CD4-positive, alpha-beta T cell treated with Interleukin-17A for 4 hours (primary cell): ENCODE data around the gene TRPV5.

ENCODE experiments used
- DNase-seq: peaks from one replicate; pipeline ENCODE4 v3.0.0-alpha.2; 2020; ENCODE audit warnings: mixed read lengths

The TRPV5 gene

DNA sequence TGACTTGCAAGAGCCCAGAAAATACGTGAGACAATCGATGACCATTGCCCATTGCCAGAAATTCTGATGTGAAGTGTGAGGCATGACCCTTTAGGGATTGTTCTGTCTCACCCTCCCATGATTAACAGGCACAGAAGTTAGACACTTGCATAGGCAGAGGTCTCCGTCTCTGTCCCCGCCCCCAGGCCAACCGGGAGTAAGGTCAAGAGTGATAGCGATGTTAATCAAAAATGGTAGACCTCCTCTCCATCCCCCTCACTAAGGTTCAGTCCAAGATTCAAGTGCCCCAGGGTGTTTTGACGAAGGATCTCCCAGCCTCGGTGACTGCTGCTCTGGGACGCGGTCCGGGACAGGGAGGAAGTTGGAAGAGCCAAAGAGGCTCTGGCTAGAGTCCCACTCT is 25.3 kb downstream of the TRPV5 start:
- DNase-seq = no peak

DNA sequence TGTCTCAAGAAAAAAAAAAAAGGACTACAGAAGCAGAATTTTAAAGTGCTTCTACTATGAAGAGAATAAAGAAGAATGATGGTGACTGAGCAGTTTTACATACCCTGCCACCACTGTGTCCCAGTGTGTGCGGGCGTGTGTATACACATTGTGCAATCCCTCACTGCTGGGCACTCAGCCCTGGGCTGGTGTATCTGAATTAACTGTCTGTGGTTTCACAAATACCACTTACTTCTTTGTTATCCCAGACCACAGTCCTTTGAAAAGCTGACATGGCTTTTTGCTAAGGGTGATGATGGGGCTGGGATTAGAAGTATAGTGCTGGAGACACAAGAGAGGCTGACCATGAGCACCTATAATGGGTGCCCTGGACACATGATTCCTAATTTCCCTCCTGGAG is 26.9 kb downstream of the TRPV5 start:
- no peak for DNase-seq

DNA sequence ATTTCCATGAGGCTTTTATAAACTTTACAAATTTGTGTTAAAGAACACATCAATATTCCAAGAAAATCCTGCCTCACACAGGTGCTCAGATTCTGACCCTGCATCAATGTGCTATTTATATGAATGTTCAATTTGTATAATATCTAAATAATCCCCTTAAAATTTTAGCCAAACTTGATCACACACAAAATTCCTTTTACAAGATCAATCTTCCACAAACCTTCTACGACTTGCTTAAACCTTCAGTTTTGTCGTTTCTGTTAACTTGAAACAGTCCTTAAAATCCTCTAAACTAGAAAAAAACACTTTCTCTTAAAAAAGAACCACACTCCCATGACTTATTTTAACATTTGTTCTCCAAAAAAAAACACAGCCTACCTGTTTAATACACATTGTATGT is 27.8 kb downstream of the TRPV5 start:
- no peak for DNase-seq

DNA sequence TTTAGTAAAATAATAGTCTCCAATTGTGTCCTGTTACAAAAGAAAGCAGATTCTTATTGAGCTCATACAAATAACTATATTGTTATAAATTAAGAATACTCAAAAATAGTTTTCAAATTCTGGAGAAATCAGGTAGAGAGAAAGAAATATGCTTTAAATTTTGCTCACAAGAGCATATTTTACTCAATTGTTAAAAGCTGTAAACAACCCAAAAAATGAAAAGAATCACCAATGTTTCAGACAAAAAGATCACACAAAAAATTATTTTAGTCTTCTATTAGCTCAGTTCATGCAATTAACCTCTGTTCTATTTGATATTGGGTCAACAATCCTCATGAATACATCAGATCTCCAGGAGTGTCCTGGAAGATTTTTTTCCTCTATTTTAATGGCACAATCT is 29.4 kb downstream of the TRPV5 start:
- DNase-seq = no peak

DNA sequence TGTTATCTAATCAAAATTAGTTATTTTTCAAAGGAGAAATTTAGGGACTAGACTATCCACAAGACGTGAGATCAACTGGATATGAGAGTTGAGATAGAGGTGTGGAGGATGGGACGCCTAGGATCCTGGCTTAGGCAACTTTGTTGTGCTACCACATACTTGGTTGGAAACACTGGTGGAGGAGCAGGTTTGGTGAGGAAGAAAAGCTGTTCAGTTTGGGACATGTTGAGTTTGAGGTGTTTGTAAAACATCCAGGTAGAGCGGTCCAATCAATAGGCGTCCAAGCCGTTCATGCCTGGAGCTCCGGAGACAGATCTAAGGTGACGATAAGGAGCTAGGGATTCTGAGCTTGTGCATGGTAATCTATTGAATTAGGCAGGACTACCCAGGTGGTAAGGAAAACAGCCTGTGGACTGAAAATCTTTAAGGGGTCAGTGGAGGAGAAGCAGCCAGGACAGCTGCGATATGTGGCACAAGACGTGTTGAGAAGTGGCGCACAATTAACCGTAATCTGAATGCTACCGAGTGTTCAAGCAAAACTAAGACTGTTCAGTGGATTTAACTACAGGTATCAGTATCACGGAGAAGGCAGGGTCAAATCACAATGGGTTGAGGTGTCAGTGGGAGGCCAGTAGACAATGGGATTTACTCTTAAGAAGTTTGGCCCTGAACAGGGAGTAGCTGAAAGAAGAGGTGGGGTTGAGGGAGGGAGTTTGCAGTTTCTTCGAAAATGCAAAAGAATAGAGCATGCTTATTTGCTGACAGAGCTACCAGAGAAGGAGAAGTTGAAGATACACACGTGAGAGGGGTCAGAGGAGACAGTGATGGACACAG is 31.9 kb downstream of the TRPV5 start:
- DNase-seq = no peak

DNA sequence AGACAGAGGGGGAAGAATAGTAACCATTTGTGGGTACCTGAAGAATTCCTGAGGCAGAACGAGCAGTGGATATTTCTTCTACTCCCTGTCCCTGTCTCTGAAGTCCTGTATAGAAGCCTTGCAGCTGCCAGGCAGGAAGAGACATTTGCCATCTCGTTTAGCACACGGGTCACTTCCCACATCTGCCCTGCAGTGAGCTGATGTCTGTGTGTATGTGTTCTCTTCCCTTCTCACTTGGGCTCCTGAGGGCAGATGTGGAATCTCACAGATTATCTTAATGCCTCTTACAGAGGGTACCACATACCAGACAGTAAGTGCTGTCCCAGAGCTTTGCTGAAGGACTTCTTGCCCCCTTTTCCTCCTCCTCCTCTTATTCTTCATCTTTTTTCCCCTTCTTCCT is 33.9 kb downstream of the TRPV5 start:
- no peak for DNase-seq

DNA sequence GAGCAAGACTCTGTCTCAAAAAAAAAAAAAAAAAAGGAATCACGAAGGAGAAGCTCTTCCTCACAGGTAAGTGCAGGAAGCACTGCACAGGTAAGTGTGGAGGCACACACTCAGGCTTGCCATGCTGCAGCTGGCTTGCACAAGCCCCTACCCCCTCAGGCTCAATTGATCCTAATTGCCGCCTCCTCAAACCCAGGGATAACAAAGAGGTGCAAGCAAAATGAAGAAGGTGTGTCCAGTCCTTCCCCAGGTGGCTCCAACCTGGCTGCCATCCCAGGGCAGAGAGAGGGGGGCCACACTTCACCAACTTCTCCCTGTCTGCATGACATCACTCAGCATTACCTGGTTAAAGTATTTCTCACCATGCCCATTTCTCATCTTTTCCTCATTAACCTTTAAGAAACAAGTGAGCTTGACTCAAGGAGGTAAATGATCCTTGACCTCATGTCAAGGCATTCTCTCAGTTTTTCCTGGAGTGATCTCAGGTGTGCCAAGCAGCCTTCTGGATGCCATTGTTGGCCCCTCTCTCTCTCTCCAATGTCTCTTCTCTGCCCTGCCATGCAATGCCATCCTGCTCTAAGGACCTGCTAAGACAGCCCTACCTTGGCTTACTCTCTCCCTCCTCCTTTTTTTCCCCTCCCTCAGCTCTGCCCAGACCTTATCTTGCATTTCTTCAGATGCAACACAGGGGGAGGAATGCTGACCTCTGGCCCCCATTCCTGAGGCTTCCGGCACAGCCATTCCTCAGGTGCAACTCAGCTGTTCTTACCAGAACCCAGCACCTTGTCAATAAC is 35.0 kb downstream of the TRPV5 start:
- no peak for DNase-seq

DNA sequence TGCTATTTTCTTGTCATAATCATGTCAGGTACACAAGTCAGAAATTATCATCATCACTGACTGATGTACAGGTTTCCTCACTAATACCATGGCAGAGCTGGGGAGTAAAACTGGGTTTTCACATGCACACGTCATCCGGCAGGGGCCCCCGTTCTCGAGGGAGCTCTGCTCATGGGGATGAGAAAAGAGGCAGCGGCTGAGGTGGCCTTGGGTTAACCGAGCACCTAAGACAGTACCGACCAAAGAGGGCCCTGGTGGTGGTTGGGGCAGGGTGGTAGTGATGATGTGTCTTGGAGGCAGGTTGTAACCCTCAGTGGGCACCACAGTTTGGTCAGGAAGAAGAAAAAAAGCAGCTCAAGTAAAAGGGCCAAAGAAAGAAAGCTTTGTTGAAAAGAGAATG is 35.9 kb downstream of the TRPV5 start:
- DNase-seq = no peak

DNA sequence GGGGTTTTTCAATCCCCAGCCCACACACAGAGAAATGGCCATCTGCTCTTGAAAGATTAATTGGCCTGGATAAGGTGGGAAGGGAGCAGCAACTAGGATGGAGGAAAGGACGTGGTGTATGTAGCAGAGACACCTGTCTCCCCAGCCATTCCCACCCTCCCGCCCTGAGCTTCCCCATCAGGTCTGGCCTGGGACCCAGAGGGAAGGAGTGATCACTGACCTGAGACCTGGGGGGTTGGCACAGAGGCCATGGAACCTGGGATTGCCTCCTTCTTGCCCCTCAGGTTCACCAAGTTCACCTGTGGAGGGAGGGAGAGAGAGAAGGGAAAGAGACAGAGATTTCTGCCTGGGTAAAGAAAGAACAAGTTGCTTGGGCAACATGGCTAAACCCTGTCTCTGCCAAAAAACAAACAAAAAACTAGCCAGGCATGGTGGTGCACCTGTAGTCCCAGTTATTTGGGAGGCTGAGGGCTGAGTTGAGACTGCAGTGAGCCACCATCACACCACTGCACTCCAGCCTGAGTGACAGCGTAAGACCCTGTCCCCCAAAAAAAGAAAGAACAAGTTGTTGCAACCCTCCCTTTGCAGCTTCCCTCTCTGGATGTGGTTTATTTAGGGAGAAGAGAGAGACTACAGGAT is 36.7 kb downstream of the TRPV5 start:
- no peak for DNase-seq

DNA sequence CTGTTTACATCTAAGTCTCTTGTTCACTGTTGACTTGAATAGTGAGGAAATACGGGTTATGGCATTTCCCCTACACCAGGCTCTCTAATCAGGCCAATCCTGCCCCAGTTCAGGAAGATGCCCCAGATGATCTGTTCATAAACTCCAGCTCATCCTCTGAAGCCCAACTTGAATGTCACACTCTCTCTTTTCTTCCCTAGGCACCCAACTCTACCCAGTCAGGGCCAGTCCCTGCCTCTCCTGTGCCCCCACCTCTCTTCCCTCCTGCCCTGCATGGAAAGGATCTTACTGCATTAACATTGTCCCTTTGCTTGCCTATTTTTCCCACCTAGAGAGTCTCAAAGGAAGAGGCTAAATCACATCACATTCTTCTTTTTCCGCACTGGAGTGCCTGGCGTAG is 37.4 kb downstream of the TRPV5 start:
- no peak for DNase-seq

DNA sequence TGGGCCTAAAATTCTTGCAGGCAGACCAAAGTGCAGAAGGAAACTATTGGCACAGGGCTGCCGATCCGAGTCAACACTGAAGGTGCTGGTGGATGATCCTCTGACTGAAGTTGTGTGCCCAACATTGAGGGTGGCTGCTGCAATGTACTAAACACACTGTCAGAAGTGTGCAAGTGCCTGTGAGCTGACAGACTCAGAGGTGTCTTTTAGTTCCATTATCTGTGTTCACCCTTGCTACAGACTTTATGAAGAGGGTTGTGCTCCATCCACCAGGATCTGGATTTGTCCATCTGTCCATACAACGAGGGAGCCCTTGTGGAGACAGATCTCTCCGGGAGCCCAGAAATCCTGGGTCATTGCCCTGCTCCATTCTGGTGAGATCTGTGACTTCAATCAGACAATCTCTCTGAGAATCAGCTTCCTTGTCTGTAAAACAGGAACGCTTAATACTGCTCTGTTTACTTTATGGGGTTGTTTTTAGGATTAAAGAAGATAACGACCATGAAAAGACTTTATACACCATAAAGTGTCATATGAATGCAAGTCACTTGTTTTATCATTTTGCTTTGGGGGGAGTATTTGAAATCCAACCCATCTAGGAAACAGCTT is 38.5 kb downstream of the TRPV5 start:
- no peak for DNase-seq

DNA sequence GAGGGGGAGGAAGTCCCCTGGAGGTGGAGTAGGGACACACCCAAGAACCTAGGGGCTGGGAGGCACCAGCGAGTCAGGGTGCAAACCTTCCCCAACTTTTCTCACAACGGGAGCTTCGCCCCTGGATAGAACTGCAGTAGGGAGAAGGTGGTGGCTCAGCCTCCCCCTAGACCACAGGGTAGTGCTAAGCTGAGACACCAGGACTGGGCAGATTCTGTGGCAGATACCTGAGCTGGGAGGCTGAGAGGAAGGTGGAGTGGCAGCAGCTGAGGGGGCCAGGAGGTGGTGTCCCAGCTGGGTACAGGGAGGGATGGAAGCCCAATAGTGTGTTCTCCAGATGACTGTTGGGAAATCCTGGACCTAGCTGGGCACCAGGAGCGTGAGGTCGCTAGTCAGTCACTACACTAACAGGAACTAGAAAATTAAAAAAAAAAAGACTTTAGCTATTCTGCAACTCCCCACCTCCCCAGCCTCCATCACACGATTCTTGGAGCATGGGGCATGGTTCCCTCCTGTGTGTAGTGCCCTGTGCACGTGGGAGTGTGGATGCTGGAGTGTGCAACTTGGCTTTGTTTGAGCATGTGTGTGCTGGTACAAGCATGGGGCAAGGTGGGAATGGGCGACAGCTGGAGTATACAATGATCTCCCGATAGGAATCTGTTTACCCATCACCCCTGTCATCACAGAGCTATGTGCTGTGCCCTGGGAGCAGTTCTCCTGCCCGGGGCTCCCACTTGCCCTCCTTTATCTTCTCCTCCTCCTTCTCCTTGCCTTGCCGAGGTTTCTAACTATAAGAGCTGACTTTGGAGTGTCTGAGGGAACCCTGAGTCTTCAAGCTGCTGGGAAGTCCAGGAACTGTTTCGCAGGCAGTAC is 39.2 kb downstream of the TRPV5 start:
- no peak for DNase-seq

DNA sequence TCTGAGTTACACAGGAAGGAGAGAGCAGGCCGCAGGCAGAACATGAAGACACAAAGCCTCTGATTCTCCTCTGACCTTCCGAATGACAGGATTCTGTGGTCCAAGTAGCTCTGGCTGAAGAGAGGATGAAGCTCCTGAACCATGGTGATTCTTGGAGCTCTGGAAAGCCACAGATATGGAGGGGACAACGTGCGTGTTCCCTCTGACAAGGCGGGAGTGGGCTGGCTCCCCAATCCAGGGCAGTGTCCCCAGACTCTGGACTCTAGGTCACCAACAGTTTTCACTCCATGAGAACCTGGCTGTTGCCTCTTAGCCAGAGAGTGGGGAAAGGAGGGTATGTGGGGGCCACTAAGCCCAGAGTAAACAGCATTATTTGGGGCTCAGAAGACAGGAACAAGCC is 40.6 kb downstream of the TRPV5 start:
- DNase-seq = no peak

DNA sequence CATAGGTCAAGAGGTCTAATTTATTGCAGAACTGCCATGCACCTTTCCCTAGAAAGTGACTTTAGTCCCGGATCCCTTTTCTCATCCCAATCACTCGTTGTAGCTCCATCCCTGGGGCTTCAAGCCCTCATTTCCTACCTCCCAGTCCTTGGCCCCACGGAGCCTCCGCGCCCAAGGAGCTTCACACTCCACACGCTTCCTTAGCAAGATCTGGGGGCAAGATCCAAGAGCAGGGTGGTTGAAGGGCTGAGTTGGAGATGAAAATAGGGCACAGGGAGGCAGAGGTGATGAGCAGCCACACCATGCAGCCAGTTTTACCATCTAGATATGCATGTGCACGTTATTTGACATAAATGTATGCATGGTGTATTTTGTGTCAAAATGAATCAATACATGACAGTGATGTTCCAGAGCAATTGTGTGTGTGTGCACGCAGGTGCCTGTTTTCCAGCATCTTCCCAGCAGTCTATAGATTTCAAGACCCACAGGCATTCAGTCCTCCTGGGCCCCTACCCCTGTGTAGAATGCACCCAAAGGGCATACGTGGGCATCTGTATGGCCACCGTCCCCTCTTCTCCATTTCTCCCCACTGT is 42.0 kb downstream of the TRPV5 start:
- no peak for DNase-seq

DNA sequence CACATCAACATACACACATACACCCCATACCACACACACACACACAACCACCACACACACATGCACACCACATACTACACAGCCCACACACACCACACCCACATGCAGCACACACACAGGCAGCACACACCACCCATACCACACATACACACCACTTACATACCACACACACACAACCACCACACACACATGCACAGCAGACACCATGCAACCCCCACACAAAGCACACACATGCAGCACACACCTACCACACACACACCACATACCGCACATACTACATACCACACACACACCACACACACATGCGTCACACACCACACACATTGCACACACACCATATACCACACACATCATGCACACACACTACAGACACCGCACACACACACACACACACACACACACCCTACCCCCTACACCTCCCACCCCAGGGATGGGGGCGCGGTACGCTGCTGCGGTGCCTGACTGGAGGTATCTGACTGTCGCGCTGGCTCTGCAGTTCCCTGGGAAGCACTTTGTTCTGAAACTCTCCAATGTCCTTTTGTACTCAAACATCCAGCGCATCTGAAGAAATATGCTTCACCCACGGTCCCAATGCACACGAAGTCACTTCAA is 42.6 kb downstream of the TRPV5 start:
- DNase-seq = no peak

DNA sequence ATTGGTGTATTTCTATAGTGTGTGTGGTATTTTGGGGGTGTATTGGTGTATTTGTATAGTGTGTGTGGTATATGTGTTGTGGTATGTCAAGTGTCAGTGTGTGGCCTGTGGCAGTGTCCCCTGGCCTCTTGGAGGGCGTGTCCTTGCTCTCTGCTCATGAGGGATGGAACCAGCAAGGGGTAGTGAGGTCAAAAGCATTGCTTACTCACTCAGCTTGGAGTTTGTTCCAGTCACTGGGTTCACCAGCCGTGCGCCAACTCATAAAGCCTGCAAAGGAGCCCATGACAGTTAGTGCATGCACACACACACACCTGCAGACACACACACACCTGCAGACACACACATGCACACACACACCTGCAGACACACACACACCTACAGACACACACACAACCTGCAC is 43.7 kb downstream of the TRPV5 start:
- no peak for DNase-seq

DNA sequence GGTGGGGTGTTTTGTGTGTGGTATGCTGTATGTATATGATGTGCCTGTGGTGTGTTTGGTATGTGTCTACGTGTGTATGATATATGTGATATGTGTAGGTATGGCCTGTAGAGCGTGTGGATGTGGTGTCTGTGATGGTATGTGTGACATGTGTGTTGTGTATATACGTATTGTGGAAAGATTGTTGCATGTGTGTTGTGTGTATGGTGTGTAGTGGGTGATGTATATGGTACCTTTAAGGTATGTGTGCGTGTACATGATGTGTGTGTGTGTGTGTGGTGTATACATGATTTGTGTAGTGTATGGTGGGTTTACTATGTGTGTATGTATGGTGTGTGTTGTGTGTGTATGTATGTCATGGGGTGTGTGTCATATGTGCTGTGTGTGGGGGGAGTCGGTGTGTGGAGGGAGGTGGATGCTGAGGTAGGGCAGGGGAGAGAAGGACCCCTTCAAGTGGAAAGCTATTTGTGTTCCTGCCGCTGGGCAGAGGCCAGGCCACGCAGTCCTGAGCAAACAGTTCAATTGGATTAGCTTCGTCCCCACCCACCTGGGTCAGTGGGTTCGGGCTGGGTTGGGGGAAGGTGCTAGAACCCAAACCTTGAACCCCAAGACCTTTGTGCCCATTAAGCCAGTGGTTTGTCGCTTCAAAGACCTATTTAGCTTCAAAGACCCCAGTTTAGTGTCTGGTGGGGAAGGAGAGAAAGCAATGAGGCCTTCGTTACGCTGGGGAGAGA is 46.1 kb downstream of the TRPV5 start:
- no peak for DNase-seq

DNA sequence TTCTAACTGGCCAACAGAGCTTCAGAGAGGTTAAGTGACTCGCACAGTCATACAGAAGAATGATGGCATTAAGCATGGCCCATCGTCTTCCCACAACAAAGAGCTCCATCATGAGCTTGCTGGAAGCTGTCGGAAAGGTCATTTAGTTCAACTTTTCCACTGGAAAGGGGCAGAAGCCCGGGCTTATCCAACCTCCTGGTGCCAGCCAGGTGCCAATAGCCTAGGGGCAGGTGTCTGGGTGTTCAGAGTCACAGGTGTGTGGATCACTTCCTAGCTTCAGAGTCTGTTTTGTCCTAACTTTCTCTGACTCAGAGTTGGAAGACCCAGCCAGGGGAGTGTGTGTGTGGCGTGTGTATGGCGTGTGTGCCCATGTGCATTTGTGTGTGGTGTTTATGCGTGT is 46.7 kb downstream of the TRPV5 start:
- DNase-seq = no peak

DNA sequence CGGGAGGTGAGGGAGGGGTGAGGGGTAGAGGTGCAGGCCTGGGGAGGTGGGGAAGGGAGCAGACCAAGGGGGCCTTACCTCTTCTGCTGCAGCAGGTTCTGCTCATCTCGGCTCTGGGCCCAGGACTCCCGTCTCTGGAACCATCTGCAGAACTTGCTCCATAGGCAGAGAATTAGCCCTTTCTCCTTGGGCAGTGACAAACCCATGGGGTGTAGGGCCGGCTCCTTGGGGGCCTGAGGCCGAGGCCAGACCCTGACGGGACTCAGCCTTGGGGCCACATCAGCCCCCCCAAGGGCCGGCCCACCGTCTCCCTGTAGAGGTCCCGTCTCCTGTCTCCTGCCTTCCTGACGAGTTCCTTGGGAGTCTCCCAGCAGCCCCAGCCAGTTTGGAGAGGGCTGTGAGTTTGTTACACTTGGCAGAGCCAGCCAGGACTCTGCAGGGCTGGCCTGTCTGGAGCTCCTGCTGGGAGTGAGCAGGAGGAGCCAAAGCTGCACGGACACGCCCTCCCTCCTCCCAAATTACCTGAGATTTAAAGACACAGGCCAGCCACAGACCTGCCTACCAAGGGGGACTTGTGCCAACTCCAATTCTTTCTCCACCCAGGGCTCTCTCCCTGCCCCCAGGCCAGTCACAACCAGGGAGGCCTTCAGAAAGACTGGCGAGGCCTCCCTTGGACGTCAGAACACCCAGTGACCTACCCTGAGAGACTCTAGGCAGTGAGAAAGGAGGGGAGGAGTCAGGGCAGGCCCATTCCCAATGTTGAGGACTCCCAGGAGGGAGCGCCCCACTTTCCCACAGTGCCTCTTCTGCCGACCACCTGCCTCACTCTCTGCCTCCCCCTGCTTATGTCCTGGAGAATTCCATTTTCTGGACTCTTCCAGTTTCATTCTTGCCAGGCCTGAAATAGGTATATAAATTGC is 48.0 kb downstream of the TRPV5 start, which contains the start of gene TRPV6:
TRPV6 (minus strand) TSS at position 435 of the 920 bp plus-strand sequence.
- DNase-seq = no peak

DNA sequence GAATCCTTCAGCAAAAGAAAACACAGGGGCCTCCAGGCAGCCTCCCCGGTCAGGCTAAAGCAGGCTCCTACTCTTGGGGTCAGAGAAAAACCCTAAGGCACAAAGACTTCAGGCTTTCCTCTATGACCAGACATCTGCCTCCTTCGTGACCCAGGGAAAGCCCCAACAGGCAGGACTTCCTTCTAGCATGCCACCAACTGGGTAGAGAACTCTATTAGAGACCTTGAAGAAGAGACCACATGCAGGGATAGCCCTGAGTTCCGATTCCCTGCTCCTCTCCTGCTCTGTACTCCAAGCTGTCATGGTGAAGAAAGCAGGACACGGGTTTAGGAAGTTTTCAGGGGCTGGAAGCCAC is 49.3 kb downstream of the TRPV5 start:
- DNase-seq = no peak
